GM18526 (cell line): Measurements from ENCODE around the gene MIEF1.

ENCODE experiments used
- POLR2A ChIP-seq: IDR thresholded peaks from 3 replicates; pipeline ENCODE4 v1.6.1; 2011; ENCODE audit not compliant: insufficient read length; ENCODE audit errors: extremely low read depth

The MIEF1 gene

DNA sequence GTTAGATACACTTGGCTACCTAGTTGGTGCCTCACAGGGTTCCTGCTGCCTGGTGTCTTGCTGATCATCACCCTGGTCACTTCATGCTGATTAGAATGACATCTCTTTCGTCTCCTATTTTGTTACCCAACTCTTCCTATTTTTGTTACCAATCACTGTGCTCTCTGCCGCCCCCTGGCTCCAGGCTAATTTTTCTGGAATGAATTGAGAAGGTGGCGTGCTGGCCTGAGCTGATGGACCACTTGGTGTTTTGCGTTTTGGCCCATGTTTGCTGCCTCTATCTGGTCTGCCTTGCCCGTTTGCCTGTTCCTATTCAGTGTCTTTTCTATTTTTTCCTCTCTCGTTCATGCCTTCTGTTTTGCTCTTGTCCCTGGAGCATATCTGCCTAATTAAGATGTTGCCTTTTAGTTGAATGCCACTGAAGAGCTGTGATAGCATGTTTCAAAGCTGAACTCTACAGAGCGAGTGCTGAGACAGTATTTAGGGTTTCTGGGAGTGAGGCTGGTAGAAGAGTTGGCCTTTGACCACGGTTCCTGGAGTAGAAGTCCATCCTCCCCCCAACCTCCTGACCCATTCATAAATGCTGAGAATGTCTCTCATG lies 12.4 kb downstream of the MIEF1 start:
- TF ChIP-seq POLR2A: no peak

DNA sequence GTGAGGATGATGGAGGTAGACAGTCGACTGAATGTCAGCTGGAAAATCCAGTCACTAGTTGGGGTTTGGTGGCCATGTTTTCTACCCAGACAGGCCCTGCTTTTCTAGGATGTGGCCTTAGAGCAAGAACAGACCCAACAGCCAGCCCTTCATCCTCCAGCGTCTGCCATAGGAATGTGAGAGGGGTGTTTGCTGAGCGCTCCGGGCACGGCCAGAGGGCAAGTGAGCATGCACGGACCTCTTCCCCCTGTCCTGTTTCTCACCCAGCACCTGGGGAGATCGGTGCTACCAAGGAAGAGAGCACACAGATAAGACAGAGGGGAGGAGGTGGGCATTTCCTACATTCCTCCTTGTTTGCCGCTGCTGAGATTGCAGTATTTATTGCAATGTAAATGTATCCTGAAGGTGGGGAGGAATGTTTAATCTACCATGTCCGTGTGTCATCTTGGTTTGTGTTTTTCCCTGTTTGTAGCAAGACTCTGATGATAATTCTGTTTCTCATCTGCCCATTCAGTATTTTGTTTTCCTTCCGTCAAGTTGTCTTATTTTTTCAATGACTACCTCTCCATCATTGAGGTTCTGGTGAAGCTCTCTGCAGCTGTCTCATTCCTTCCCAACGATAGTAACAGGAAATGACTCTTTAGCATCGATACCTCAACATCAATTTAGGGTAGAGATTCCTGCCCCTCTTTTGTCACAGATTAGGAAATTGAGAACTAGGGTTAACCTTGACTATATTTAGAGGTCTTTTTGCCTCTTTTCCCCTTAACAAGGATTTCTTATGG lies 13.4 kb downstream of the MIEF1 start:
- no peak for TF ChIP-seq POLR2A

DNA sequence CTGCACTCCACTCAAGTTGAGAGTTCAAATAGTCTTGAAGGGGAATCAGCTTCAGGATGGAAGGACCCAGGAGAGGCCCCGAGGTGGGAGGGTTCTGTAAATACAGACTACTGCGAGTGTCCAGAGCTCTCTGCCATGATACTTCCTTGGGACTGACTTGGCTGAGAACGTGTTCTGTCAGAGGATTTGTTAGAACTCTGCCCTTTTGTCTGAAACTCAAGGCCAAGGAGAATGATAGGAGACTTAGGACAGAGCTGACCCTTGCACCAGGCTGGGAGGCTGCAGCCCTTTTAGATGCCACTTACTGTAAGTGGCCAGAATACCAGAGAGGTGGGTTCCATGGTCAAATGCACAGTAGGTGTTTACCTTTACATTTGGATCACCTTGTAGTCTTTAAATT lies 15.4 kb downstream of the MIEF1 start:
- TF ChIP-seq POLR2A: no peak

GRCh38 chr22:39518144-39518786 lies 16.2 kb downstream of the MIEF1 start:
- no peak for TF ChIP-seq POLR2A

GRCh38 chr22:39518996-39519680 lies 17.0 kb downstream of the MIEF1 start:
- TF ChIP-seq POLR2A: no peak

DNA sequence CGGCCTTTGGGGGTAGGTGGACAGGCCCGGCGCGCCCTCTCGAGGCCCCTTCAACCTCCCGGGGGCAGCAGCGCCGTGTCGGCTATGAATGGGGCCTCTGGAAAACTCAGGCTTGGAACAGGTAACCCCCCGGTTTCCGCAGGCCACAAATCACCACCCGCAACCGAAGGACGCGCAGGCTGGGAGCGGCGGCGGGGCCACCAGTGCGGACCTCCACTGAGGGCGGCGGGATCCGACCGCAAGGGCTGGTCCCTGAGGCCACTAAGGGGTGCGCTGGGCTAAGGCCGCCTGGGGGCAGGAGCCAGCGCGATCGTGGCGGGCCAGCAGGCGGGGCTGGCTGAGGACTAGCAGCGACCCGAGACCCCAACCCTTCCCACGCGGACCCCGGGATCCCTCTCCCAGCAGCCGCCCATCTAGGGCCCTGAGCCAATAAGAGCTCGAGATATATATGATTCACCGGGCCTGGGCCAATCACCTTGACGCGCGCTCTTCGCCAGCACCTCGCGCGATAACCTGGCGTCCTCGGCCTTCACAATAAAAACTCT lies 17.7 kb downstream of the MIEF1 start:
- TF ChIP-seq POLR2A: peak; percentile 74

- TF ChIP-seq POLR2A: peak; percentile 99
Observed at GRCh38 chr22:39520226-39521105, 18.4 kb downstream of the MIEF1 start, which contains the start of gene ATF4. Gene ATF4, plus strand, starts transcription at chr22:39520562. Its CDS starts 884 bp downstream, at chr22:39521446.

- TF ChIP-seq POLR2A: no peak
Observed at GRCh38 chr22:39522567-39523300, 20.6 kb downstream of the MIEF1 start.

GRCh38 chr22:39524089-39524752 lies 22.1 kb downstream of the MIEF1 start:
- TF ChIP-seq POLR2A: peak; percentile 27

DNA sequence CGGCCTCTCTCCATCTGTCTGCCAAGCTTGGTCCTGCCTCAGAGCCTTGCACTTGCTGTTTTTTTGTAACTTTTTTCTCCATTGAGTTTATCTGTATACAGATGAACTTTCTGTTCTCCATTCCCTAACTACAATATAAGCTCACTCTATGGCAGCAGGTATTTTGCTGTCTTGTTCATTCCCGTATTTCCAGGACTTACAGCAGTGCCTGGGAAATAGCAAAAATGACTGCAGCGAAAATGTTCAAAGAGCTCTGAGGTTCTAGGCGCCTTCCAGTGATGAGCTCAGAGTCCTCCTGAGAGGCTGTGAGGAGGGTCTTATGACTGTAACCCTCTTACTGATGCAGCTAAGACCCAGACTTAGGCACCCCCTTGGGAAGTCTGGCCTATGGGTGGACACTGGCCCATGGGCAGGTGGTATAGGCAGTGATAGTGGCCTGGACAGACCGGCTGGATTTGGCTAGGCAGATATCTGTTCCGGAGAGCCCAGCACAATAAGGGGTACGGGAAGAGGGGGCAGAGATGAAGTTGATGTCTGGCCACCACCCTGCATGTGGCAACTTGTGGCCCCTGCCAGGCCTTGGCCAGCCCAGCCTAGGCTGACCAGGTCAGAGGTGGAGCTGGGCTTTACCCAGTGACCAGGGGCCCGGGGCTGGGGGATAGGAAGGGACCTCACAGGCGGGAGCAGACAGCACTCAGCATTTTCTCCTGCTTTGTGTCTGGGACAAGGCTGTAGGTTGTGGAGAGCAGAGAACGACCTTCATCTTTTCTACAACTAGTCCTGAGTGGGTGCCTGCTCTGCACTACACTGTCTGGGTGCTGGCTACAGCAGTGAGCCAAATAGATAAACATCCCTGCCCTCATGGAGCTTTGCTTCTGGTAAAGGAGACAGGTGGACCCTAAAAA lies 22.9 kb downstream of the MIEF1 start:
- no peak for TF ChIP-seq POLR2A

DNA sequence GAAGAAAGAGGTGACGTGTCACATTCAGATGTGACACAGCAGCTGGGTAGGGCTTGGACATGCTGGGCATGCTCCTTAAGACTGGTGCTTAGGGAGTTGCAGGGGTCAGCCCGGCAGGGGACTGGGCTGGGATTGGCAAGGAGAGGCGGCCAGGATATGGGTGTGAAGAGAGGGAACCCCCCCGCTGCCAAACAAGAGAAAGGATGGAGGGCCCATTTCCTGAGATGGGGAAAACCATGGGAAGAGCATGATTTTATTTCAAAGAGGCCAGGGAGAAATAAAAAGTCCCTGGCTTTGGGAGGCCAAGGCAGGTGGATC lies 23.5 kb downstream of the MIEF1 start:
- no peak for TF ChIP-seq POLR2A

GRCh38 chr22:39526736-39527171 lies 24.7 kb downstream of the MIEF1 start:
- TF ChIP-seq POLR2A: no peak
